A673 (cell line): ENCODE measurements around the gene TUBA1A.
"Not testable (repeated sequence)": the region's sequence is repeated elsewhere in the genome, so short reads cannot be mapped to it uniquely, and the experiment has no call there.

ENCODE experiments used
- CTCF ChIP-seq: fragments of 300-800, 200-600 bp; sonication (generic); conservative IDR thresholded peaks from 2 replicates; pipeline ENCODE4 v1.5.1; 2017; ENCODE audit warnings: low read depth, mild to moderate bottlenecking, antibody characterized with exemption, low read length, moderate library complexity, mixed read lengths
- EZH2 ChIP-seq: fragments of 200-600 bp; sonication (generic); IDR thresholded peaks from 2 replicates; pipeline ENCODE4 v1.6.1; 2017; ENCODE audit warnings: borderline replicate concordance, low read depth, mild to moderate bottlenecking, mixed read lengths, antibody characterized with exemption, low read length; ENCODE audit not compliant: poor library complexity, severe bottlenecking

- TF ChIP-seq CTCF, EZH2: not testable (repeated sequence)
Measured at GRCh38 chr12:49191498-49191897, 2.6 kb upstream of the TUBA1A start.
